B cell (primary cell): ENCODE measurements around the gene ARID3A.

Experiments used
- EZH2 ChIP-seq: IDR thresholded peaks from 2 replicates; pipeline ENCODE4 v1.6.1; 2012; ENCODE audit warnings: borderline replicate concordance, low read depth, mild to moderate bottlenecking, moderate library complexity, low read length; ENCODE audit not compliant: insufficient read depth, poor library complexity, severe bottlenecking
- TF ChIP-seq, protein P1 (sequence below): fragments of 200-600 bp; IDR thresholded peaks from one replicate; pipeline ENCODE4 v1.8.0; 2022; ENCODE audit warnings: antibody characterized with exemption, mild to moderate bottlenecking

DNA sequence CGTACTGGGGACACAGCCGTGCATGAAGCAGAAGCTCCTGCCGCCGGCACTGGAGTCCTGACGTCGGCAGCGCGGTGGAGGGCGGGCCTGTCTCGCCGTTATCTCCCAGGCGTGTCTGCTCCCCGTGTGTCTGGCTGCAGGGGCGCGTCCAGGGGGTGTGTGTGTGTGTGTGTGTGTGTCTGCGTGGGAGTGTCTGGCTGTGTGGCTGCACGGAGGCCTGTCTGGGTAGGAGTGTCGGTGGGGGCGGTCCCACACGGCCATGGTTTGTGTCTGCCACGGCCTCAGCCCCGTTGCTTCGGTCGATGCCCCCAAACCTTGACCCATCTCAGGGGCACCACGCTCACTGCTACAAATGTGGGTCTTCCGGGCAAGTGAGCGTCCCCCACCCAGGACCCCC, 18.3 kb downstream of the ARID3A start:
- TF ChIP-seq, protein P1, sequence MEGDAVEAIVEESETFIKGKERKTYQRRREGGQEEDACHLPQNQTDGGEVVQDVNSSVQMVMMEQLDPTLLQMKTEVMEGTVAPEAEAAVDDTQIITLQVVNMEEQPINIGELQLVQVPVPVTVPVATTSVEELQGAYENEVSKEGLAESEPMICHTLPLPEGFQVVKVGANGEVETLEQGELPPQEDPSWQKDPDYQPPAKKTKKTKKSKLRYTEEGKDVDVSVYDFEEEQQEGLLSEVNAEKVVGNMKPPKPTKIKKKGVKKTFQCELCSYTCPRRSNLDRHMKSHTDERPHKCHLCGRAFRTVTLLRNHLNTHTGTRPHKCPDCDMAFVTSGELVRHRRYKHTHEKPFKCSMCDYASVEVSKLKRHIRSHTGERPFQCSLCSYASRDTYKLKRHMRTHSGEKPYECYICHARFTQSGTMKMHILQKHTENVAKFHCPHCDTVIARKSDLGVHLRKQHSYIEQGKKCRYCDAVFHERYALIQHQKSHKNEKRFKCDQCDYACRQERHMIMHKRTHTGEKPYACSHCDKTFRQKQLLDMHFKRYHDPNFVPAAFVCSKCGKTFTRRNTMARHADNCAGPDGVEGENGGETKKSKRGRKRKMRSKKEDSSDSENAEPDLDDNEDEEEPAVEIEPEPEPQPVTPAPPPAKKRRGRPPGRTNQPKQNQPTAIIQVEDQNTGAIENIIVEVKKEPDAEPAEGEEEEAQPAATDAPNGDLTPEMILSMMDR: no peak
- no peak for TF ChIP-seq EZH2
